Large intestine (tissue), 3 donors: ENCODE results near the gene MPV17. TPM values are rescaled to one million over a fixed set of nuclear protein-coding genes. Genes with fewer than 3 reads are reported as not detected.
"Not testable (repeated sequence)": the region's sequence is repeated elsewhere in the genome, so short reads cannot be mapped to it uniquely, and the experiment has no call there.

ENCODE experiments used
- DNase-seq, 2 donors: peaks; one replicate each; pipeline versions ENCODE4 v3.0.0 to v3.0.0-alpha.2; 2013
- H3K27ac ChIP-seq: one replicate; pipeline ENCODE4 v1.5.1; 2013; ENCODE audit warnings: low read length
- H3K27me3 ChIP-seq: 2 replicates; pipeline ENCODE4 v1.6.1; 2013; ENCODE audit warnings: low read length; ENCODE audit not compliant: control insufficient read depth, insufficient read depth
- H3K36me3 ChIP-seq: 2 replicates; pipeline ENCODE4 v1.6.1; 2013; ENCODE audit warnings: low read length; ENCODE audit not compliant: control insufficient read depth, insufficient read depth
- H3K4me1 ChIP-seq: one replicate; pipeline ENCODE4 v1.6.1; 2013; ENCODE audit warnings: low read length; ENCODE audit not compliant: control insufficient read depth, insufficient read depth
- H3K4me3 ChIP-seq: one replicate; pipeline ENCODE4 v1.5.1; 2013; ENCODE audit warnings: low read length
- H3K9me3 ChIP-seq: one replicate; pipeline ENCODE4 v1.6.1; 2013; ENCODE audit warnings: mild to moderate bottlenecking, low read depth, low read length, moderate library complexity; ENCODE audit not compliant: control insufficient read depth
- WGBS: methylation state at CpG from one replicate; pipeline ENCODE4 v1.1.5; 2013; ENCODE audit warnings: low lambda C conversion rate; ENCODE audit not compliant: insufficient coverage; 5-methylcytosine and 5-hydroxymethylcytosine counted together
- polyA plus RNA-seq: library from polyadenylated mRNA; unstranded; fragments of 120-200 nt; gene quantifications from one replicate; pipeline ENCODE4 v1.2.1, GENCODE V29; 2013

MPV17 gene
- polyA plus RNA-seq, 1 donor = 99.6 TPM

- peaks cover 26% of the 10 kb centered on the region for H3K36me3 ChIP-seq
- peak overlapping the region; percentile 86 for H3K4me3 ChIP-seq
- H3K27me3 ChIP-seq = no peaks in the 10 kb centered on the region
- peaks cover 15% of the 10 kb centered on the region for H3K4me1 ChIP-seq
- 20% methylated on average over 1 of the region's 5 CpGs for WGBS
- H3K27ac ChIP-seq = peak overlapping the region; percentile 93
- peak in 1 of 2 donors; percentile 45 for DNase-seq
- H3K9me3 ChIP-seq = no peaks in the 10 kb centered on the region
Measured at GRCh38 chr2:27323596-27324285, 844 bp upstream of the MPV17 start.

GRCh38 chr2:27322301-27322765 lies 564 bp downstream of the MPV17 start:
- Histone ChIP-seq H3K36me3 (peaks cover 17% of the 10 kb centered on the region), H3K27ac (peak overlapping the region; percentile 93), H3K27me3 (no peaks in the 10 kb centered on the region), H3K9me3 (no peaks in the 10 kb centered on the region), H3K4me1 (peaks cover 15% of the 10 kb centered on the region), H3K4me3 (peak overlapping the region; percentile 86)
- WGBS = no CpG with 5 or more reads among the region's 10 CpGs
- peak in 1 of 2 donors; percentile 47 for DNase-seq

GRCh38 chr2:27320958-27321543 lies 1.8 kb downstream of the MPV17 start:
- H3K4me1 ChIP-seq = peaks cover 15% of the 10 kb centered on the region
- H3K36me3 ChIP-seq = peaks cover 14% of the 10 kb centered on the region
- peak overlapping the region; percentile 86 for H3K4me3 ChIP-seq
- peak overlapping the region; percentile 93 for H3K27ac ChIP-seq
- no peaks in the 10 kb centered on the region for H3K9me3 ChIP-seq
- no peaks in the 10 kb centered on the region for H3K27me3 ChIP-seq
- no CpG with 5 or more reads among the region's 8 CpGs for WGBS
- DNase-seq = peak; percentile 91

- Histone ChIP-seq H3K36me3 (peaks cover 11% of the 10 kb centered on the region), H3K4me1 (peaks cover 15% of the 10 kb centered on the region)
- WGBS = no CpG with 5 or more reads among the region's 15 CpGs
- not testable (repeated sequence) for DNase-seq, H3K27me3 ChIP-seq, H3K4me3 ChIP-seq, H3K9me3 ChIP-seq, H3K27ac ChIP-seq
Measured at GRCh38 chr2:27319839-27320238, 3.1 kb downstream of the MPV17 start.

DNA sequence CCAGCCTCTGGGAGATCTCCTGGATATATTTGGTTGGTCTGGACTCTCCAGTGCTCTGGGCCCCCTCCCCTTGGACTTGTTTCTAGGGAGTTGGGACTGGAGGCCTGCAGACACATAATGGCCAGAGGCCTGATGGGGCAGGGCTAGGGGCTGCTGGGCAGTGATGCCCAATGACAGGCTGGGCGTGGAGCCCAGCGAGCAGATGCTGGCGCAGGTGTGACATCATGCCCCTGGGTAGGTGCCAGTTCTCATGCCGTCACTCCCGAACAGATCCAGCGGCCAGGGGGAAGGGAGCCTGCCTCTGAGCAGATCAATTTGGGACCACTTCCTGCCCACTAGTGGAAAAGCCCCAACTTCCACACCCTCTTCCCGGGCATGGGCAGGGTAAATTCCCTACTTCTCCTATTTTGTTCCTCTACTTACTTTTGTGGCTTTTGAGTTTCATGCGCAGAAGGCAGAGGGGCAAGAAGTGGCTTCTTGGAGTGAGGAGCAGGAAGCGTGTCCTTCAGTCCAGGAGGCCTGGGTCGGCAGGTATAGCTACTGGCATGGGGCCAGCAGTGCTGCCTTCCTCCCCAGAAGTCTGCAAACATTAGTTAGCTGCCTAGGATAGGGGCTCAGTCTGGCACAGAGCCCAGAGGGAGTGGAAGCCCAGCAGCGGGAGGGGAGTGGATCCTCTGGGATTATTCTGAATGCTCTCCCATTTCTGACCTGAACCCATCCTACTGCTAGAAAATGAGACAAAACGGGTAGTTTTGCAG lies 6.1 kb downstream of the MPV17 start:
- WGBS = 100% methylated on average over 1 of the region's 12 CpGs
- Histone ChIP-seq H3K27ac (no peak overlapping the region), H3K9me3 (no peaks in the 10 kb centered on the region), H3K27me3 (no peaks in the 10 kb centered on the region), H3K4me3 (no peak overlapping the region), H3K36me3 (peaks cover 19% of the 10 kb centered on the region), H3K4me1 (peaks cover 15% of the 10 kb centered on the region)
- DNase-seq = no peak

DNA sequence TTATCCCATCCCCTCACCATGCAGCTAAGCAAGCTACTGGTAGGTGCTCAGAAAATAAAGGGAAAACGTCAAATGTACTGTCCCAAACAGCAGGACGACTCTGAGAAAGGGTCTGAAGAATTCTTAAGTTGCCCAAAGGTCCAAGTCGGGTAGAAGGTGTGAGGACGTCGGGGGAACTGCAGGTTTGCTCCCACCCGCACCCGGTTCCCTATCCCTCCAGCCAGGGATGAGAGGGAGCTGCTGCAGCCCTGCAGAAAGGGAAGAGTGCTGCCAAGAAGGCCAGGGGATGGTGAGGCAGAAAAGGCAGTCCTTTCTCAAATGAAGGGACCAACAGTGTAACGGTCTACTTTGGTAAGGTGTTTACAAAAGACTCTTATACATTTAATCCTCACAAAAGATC lies 7.8 kb downstream of the MPV17 start:
- Histone ChIP-seq H3K4me1 (peaks cover 8% of the 10 kb centered on the region), H3K27ac (no peak overlapping the region), H3K27me3 (no peaks in the 10 kb centered on the region), H3K36me3 (peaks cover 25% of the 10 kb centered on the region), H3K9me3 (no peaks in the 10 kb centered on the region), H3K4me3 (no peak overlapping the region)
- 72% methylated on average over 2 of the region's 8 CpGs for WGBS
- no peak for DNase-seq

DNA sequence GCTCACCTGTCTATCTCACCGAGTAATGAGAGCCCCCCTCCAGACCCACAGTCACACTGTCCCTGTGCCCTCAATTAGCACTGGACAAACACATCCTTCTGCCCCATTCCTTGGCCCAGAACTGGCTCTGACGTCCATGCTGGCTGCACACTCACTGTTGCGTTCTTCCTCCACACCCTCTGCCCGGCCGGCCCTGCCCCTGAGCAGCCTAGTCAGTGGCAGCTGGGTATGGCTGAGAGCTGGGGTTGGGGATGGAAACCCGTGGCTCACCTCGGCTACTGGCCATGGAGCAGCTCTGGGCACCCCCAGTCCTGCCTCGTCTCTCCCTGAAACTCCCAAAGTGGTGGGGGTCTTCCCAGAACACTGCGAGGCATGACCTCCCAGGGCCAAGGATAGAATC lies 8.2 kb downstream of the MPV17 start:
- no peaks in the 10 kb centered on the region for H3K9me3 ChIP-seq
- no peak overlapping the region for H3K4me3 ChIP-seq
- H3K4me1 ChIP-seq = peaks cover 8% of the 10 kb centered on the region
- H3K36me3 ChIP-seq = peaks cover 28% of the 10 kb centered on the region
- H3K27me3 ChIP-seq = no peaks in the 10 kb centered on the region
- H3K27ac ChIP-seq = no peak overlapping the region
- no CpG with 5 or more reads among the region's 9 CpGs for WGBS
- DNase-seq = no peak

GRCh38 chr2:27313882-27314645 lies 8.8 kb downstream of the MPV17 start:
- no peaks in the 10 kb centered on the region for H3K9me3 ChIP-seq
- peaks cover 8% of the 10 kb centered on the region for H3K4me1 ChIP-seq
- WGBS = 100% methylated on average over 1 of the region's 8 CpGs
- no peak for DNase-seq
- H3K27me3 ChIP-seq = no peaks in the 10 kb centered on the region
- H3K4me3 ChIP-seq = no peak overlapping the region
- H3K36me3 ChIP-seq = peaks cover 30% of the 10 kb centered on the region
- H3K27ac ChIP-seq = no peak overlapping the region

DNA sequence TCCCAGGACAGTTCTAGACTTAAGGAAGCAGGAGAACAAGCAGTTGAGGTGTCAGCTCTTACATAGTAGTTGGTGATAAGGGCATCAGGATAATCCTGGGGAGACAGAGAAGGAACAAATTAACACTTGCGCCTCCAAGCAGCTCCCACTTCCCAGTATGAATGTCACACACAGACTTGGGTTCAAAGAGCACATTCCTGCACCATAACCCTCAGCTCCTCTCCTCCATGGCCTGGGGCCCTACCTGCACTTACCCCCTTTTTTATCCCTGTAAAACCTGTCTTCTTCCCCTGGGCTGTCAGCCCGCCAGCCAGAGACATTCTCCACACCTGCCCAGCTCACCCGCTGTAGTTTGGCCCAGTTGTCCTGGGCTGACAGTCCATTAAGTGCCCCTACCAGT lies 10.7 kb downstream of the MPV17 start:
- peaks cover 29% of the 10 kb centered on the region for H3K36me3 ChIP-seq

GRCh38 chr2:27309651-27310050 lies 13.2 kb downstream of the MPV17 start:
- Histone ChIP-seq H3K9me3 (peaks cover 14% of the 10 kb centered on the region), H3K36me3 (peaks cover 18% of the 10 kb centered on the region), H3K4me3 (no peak overlapping the region), H3K27me3 (peaks cover 42% of the 10 kb centered on the region), H3K4me1 (peaks cover 27% of the 10 kb centered on the region), H3K27ac (no peak overlapping the region)
- no peak for DNase-seq
- WGBS = no CpG with 5 or more reads among the region's 6 CpGs

More for the DNA sequence above, 10.7 kb downstream of the MPV17 start:
- H3K27me3 ChIP-seq = peaks cover 18% of the 10 kb centered on the region
- WGBS = no CpG with 5 or more reads among the region's 3 CpGs
- H3K4me3 ChIP-seq = no peak overlapping the region
- H3K4me1 ChIP-seq = peaks cover 15% of the 10 kb centered on the region
- H3K27ac ChIP-seq = no peak overlapping the region
- peaks cover 3% of the 10 kb centered on the region for H3K9me3 ChIP-seq
- peak in 1 of 2 donors; percentile 33 for DNase-seq
